PC-9 (cell line): ENCODE measurements around the gene KAT6B.

Experiments used
- CTCF ChIP-seq: fragments of 200-600 bp; sonication (generic); conservative IDR thresholded peaks from 2 replicates; pipeline ENCODE4 v1.6.1; 2017; ENCODE audit warnings: mixed run types, antibody characterized with exemption, mild to moderate bottlenecking, moderate library complexity
- EZH2 ChIP-seq: fragments of 200-600 bp; sonication (generic); IDR thresholded peaks from 2 replicates; pipeline ENCODE4 v1.8.0; 2017; ENCODE audit warnings: antibody characterized with exemption, low read depth

DNA sequence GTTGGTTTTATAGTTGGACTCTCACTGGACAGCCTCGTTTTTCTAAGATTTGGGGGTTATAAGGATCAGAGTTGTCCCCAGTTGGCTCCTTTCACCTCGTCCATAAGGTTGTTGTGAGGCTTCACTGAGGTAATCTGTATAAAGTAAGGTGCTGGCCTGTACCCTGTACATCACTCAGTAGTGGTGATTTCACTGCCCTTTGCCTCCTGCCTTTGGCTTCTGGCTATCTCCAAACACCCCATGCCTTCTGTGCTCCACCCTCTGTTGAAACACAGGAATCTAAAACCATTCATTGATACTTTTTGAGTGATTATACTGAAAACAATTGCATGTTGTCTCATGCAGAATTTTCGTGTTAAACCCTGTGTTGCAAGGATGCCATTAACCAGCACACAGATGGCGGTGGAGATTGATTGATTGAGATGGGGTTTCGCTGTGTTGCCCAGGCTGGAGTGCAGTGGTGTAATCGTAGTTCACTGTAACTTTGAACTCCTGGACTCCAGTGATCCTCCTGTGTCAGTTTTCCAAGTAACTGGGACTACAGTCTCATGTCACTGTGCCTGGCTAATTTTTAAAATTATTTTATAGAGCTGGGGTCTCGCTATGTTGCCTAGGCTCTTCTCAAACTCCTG, 55.0 kb downstream of the KAT6B start:
- TF ChIP-seq EZH2 (no peak), CTCF (no peak)
